Dedifferentiated amniotic fluid mesenchymal stem cell (primary cell): ENCODE results near the gene POLD3.

Experiments
- DNase-seq: peaks from one replicate; pipeline ENCODE4 v3.0.0-alpha.2; 2016; ENCODE audit errors: extremely low spot score

Gene POLD3

GRCh38 chr11:74691755-74692154 lies 99.4 kb downstream of the POLD3 start:
- DNase-seq: no peak
